ENCODE measurements around the gene ST3GAL4.

The ST3GAL4 gene

DNA sequence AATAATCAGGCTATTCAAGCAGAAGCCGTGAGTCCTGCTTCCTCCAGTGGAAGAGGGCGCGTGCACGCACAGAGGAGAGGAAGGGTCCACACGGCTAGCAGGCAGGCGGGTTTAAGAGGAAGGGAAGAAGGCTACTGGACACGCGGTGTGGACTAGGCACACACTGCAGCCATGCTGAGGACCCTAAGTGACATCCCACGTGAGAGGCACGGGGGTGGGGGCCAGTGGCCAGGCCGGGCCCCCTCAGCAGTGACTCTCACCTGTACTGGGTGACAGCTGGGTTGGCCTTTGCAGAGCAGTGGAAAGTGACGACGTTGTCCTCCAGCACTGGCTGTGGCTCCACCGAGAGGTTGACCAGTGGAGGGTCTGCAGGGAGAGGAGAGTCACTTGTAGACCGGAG lies 100.6 kb downstream of the ST3GAL4 start:
- no peak for DNase-seq

DNA sequence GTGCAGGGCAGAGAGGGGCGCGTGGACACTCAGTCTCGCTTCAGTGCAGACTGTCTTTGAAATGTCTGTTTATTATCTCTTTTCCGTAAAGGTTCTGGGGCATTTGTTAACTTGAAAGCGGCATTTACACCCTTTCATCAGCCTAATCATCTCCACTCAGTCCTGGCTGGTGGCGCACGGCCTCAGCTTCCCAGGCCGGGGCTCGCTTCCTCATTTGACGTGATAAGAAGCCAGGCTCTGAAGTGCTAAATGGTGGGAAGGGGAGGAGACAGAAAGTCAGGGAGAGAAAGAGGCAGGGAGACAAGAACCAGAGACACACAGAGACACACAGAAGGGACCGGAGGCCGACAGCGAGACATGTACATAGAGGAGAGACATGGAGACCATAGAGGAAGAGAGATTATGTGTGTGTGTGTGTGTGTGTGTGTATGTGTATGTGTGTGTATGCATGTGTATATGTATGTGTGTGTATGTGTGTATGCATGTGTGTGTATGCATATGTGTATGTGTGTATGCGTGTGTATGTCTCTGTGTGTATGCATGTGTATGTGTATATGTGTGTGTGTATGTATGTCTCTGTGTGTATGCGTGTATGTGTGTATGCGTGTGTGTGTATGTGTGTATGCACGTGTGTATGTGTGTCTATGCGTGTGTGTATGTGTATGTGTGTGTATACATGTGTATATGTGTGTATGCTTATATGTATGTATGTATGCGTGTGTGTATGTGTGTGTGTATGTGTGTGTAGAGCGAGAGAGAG lies 101.5 kb downstream of the ST3GAL4 start:
- DNase-seq, result no peak

DNA sequence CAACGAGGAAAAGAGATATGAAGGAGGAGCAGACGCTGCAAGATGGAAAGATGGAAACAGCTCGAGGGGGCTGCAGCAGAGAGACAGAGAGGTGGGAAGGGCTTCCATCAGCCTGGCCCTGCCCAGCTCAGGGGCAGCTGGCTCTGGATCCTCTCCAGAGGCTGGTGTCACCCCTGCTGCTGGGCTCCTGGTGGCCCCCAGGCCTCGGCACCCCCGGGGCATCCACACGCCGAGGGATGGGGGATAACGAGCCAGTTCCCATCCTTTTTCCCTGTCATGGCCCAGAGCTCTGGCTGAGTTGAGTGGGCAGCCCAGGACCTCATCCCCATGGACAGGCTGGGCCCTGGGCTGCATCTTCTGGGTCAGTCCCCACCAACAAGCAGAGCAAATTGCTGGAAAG lies 102.3 kb downstream of the ST3GAL4 start:
- DNase-seq, result no peak

DNA sequence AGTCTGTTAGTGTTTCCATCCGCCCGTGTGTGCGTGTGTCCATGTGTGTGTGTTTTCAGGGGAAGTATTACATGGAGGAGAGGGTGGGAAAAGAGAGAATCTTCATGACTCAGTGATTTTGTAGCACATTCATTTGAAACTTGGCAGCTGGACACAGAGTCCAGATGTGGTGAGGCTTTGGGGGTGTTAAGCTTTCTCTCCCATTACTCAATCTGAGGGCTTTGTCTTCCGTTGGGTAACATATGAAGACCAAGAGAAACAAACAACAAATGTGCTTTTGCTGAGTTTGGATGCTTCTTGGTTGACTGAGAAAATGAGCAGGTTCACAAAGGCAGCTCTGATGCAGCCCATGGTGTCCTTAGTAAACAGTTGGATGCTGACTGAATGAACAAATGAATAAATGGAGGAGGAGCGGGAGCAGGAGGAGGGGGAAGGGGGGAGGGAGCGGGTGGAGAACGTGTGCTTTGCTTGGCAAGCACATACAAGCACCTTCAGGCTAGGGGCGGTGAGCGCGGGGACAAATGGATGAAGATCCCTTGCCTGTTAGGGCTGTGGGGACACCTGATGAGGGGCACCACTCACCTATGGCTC lies 104.3 kb downstream of the ST3GAL4 start:
- no peak for DNase-seq

DNA sequence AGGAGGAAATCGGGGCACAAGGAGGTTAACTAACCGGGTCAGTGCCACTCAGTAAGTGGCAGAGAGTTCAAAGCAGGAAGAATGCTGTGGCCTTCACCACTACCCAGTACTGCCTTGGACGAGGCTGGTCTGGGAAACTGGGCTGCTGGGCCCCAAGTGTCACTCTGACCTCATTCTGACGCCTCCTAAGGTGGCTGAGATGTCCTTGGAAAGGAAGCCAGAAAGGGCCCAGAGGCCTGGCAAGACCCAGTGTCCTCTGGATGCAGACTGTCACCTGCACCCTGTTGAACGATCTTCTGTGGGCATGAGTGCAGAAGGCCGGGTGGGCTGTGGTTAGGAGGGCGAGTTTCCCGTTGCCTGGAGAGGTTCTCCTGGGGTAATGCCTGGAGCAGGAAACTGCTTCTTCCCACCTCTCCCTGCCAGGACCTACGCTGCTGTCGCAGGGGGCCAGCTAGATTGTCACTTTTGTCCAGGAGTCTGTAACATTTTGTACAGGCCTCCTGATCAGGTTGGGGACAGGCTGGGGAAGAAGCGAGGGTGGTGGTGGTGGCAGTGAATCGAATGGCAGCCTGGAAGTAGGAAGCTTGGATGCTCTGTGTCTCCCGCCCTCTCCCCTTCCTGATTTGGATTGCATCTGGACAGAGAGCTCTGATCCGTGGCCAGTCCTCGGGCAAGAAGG lies 105.1 kb downstream of the ST3GAL4 start:
- DNase-seq, result no peak

DNA sequence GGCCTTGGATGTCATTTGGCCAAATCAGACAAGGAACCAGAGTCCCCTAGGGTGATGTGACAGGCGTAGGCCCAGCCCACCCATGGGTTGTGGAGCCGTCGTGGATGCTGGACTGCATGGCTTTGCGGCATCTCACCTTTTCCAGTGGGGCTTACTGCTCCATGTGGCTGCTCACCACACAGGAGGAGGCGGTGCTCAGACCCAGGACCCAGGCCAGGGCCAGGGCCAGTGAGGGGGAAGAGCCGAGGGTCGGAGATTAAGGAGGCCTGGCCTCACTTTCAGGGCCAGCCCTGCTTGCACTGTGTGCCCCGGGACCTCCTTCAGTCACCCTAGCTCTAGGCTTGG lies 105.6 kb downstream of the ST3GAL4 start:
- no peak for DNase-seq

DNA sequence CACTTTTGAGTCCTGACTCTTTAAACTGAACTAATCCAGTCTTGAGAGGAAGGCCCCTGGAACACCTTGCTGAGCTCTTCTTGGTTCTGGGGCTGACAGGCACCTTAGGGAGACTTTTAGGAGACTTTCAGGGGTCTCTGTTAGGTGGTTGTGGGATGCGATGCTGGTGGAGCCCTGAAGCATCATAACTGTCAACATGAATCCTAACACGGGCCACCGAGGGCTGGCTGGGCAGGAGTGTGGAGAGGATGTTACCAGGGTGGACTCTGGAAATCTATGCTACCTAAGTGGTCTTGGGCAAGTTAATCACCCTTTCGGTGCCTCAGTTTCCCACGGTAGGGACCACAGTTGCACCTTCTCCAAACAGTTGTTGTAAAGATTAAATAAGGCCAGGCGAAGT lies 106.5 kb downstream of the ST3GAL4 start:
- DNase-seq, result no peak

DNA sequence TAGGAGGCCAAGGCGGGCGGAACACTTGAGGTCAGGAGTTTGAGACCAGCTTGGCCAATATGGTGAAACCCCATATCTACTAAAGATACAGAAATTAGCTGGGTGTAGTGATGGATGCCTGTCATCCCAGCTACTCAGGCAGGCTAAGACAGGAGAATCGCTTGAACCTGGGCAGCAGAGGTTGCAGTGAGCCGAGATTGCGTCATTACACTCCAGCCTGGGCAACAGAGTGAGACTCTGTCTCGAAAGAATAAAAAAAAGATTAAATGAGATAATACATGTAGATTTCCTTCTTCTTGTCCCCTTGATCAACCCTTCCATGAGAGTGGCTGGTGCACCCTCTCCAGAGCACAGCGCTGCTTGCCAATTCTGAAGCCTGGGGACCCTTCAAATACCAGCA lies 106.9 kb downstream of the ST3GAL4 start:
- no peak for DNase-seq
